Neural progenitor cell (in vitro differentiated cells): ENCODE results near the gene KNDC1. TPM values are rescaled to one million over a fixed set of nuclear protein-coding genes. Genes with fewer than 3 reads are reported as not detected.

ENCODE experiments used
- DNase-seq: peaks from one replicate; pipeline ENCODE4 v3.0.0-alpha.2; 2016; ENCODE audit warnings: low spot score
- H2AFZ ChIP-seq: fragments of 200-600 bp; sonication (generic); replicated peaks from 2 replicates; pipeline ENCODE4 v1.6.1; 2016; ENCODE audit warnings: antibody characterized with exemption
- H3F3A ChIP-seq: fragments of 200-600 bp; sonication (generic); 2 replicates; pipeline ENCODE4 v1.6.1; 2016; ENCODE audit warnings: antibody characterized with exemption, low read depth
- H3K27ac ChIP-seq: fragments of 200-600 bp; sonication (generic); 2 replicates; pipeline ENCODE4 v1.5.1; 2016; ENCODE audit warnings: mild to moderate bottlenecking
- H3K27me3 ChIP-seq: fragments of 200-600 bp; sonication (generic); 2 replicates; pipeline ENCODE4 v1.6.1; 2016; ENCODE audit warnings: mild to moderate bottlenecking, moderate library complexity
- H3K36me3 ChIP-seq: fragments of 200-600 bp; sonication (generic); 2 replicates; pipeline ENCODE4 v1.5.1; 2016
- H3K4me1 ChIP-seq: fragments of 200-600 bp; sonication (generic); 2 replicates; pipeline ENCODE4 v1.6.1; 2016; ENCODE audit warnings: mixed run types
- H3K4me2 ChIP-seq: fragments of 200-600 bp; sonication (generic); 2 replicates; pipeline ENCODE4 v1.6.1; 2016
- H3K4me3 ChIP-seq: fragments of 200-600 bp; sonication (generic); 2 replicates; pipeline ENCODE4 v1.5.1; 2016
- H3K79me2 ChIP-seq: fragments of 200-600 bp; sonication (generic); 2 replicates; pipeline ENCODE4 v1.6.1; 2016; ENCODE audit warnings: low read depth
- H3K9ac ChIP-seq: fragments of 200-600 bp; sonication (generic); 2 replicates; pipeline ENCODE4 v1.6.1; 2016
- H3K9me3 ChIP-seq: fragments of 200-600 bp; sonication (generic); 2 replicates; pipeline ENCODE4 v1.5.1; 2016; ENCODE audit warnings: low read depth
- H4K20me1 ChIP-seq: fragments of 200-600 bp; sonication (generic); 2 replicates; pipeline ENCODE4 v1.6.1; 2016; ENCODE audit warnings: low read depth
- H3K27ac Mint-ChIP-seq: 3 replicates; pipeline ENCODE4 v1.8.0; 2021; ENCODE audit warnings: mixed read lengths
- H3K27me3 Mint-ChIP-seq: 2 replicates; pipeline ENCODE4 v1.8.0; 2022; ENCODE audit warnings: low read depth, mild to moderate bottlenecking, inconsistent platforms, moderate library complexity, mixed read lengths; ENCODE audit not compliant: insufficient read depth
- H3K36me3 Mint-ChIP-seq: 3 replicates; pipeline ENCODE4 v1.8.0; 2021; ENCODE audit warnings: mixed read lengths
- H3K4me1 Mint-ChIP-seq: 3 replicates; pipeline ENCODE4 v1.8.0; 2021; ENCODE audit warnings: mixed read lengths
- H3K4me3 Mint-ChIP-seq: 3 replicates; pipeline ENCODE4 v1.8.0; 2021; ENCODE audit warnings: mild to moderate bottlenecking, moderate library complexity, mixed read lengths
- H3K9me3 Mint-ChIP-seq: 3 replicates; pipeline ENCODE4 v1.8.0; 2020; ENCODE audit warnings: mixed read lengths
- CTCF ChIP-seq: fragments of 200-600 bp; sonication (generic); IDR thresholded peaks from 2 replicates; pipeline ENCODE4 v1.5.1; 2017; ENCODE audit warnings: antibody characterized with exemption, mild to moderate bottlenecking
- EZH2 ChIP-seq: fragments of 200-600 bp; sonication (generic); IDR thresholded peaks from 2 replicates; pipeline ENCODE4 v1.6.1; 2017; ENCODE audit warnings: antibody characterized with exemption, mild to moderate bottlenecking, moderate library complexity
- EZH2phosphoT487 ChIP-seq: fragments of 200-600 bp; sonication (generic); IDR thresholded peaks from 2 replicates; pipeline ENCODE4 v1.6.1; 2017; ENCODE audit warnings: antibody characterized with exemption
- total RNA-seq: library from RNA; depleted of rRNA; stranded (reverse); fragments of >200 nt; gene quantifications from 2 replicates; pipeline ENCODE4 v1.2.3, GENCODE V29; 2015; ENCODE audit warnings: low replicate concordance

Gene KNDC1
- total RNA-seq, 1 donor from 2014 or later = 1.8 TPM

- no peak overlapping the region for H3K4me3 Mint-ChIP-seq
- peaks cover 19% of the 10 kb centered on the region for H3K4me1 Mint-ChIP-seq
- no peak overlapping the region for H3K27ac ChIP-seq
- no peaks in the 10 kb centered on the region for H3K9me3 ChIP-seq
- TF ChIP-seq EZH2phosphoT487 (no peak), CTCF (no peak), EZH2 (no peak)
- H3K79me2 ChIP-seq = no peaks in the 10 kb centered on the region
- H3F3A ChIP-seq = peaks cover 4% of the 10 kb centered on the region
- H3K36me3 Mint-ChIP-seq = no peaks in the 10 kb centered on the region
- H3K4me3 ChIP-seq = no peak overlapping the region
- no peaks in the 10 kb centered on the region for H3K27me3 ChIP-seq
- DNase-seq = no peak
- H3K27me3 Mint-ChIP-seq = peaks cover 12% of the 10 kb centered on the region
- no peak overlapping the region for H3K4me2 ChIP-seq
- peaks cover 10% of the 10 kb centered on the region for H3K4me1 ChIP-seq
- no peak overlapping the region for H3K9ac ChIP-seq
- no peaks in the 10 kb centered on the region for H3K9me3 Mint-ChIP-seq
- H2AFZ ChIP-seq = no peak overlapping the region
- H3K36me3 ChIP-seq = no peaks in the 10 kb centered on the region
- H4K20me1 ChIP-seq = no peaks in the 10 kb centered on the region
- no peak overlapping the region for H3K27ac Mint-ChIP-seq
Measured at GRCh38 chr10:133252223-133252552, 92.2 kb downstream of the KNDC1 start.

GRCh38 chr10:133253361-133253955 lies 93.4 kb downstream of the KNDC1 start:
- no peak for DNase-seq
- Mint-ChIP-seq H3K27ac (no peak overlapping the region), H3K4me3 (no peak overlapping the region), H3K36me3 (no peaks in the 10 kb centered on the region), H3K27me3 (peaks cover 12% of the 10 kb centered on the region), H3K4me1 (peaks cover 21% of the 10 kb centered on the region), H3K9me3 (no peaks in the 10 kb centered on the region)
- H3F3A ChIP-seq = peaks cover 8% of the 10 kb centered on the region
- H3K79me2 ChIP-seq = no peaks in the 10 kb centered on the region
- H4K20me1 ChIP-seq = no peaks in the 10 kb centered on the region
- H3K27ac ChIP-seq = no peak overlapping the region
- H2AFZ ChIP-seq = no peak overlapping the region
- H3K4me1 ChIP-seq = peaks cover 10% of the 10 kb centered on the region
- H3K27me3 ChIP-seq = no peaks in the 10 kb centered on the region
- no peak overlapping the region for H3K4me2 ChIP-seq
- H3K9ac ChIP-seq = no peak overlapping the region
- H3K9me3 ChIP-seq = no peaks in the 10 kb centered on the region
- H3K4me3 ChIP-seq = no peak overlapping the region
- no peak for TF ChIP-seq CTCF
- no peak for TF ChIP-seq EZH2phosphoT487
- TF ChIP-seq EZH2 = no peak
- no peaks in the 10 kb centered on the region for H3K36me3 ChIP-seq

- DNase-seq = no peak
- H3K79me2 ChIP-seq = no peaks in the 10 kb centered on the region
- no peak overlapping the region for H3K9ac ChIP-seq
- Mint-ChIP-seq H3K4me1 (peaks cover 23% of the 10 kb centered on the region), H3K36me3 (no peaks in the 10 kb centered on the region), H3K4me3 (peak overlapping the region; percentile 7), H3K9me3 (no peaks in the 10 kb centered on the region), H3K27ac (peak overlapping the region; percentile 30), H3K27me3 (peaks cover 11% of the 10 kb centered on the region)
- no peaks in the 10 kb centered on the region for H3K27me3 ChIP-seq
- no peaks in the 10 kb centered on the region for H4K20me1 ChIP-seq
- no peak for TF ChIP-seq EZH2phosphoT487
- TF ChIP-seq CTCF = no peak
- no peak for TF ChIP-seq EZH2
- no peak overlapping the region for H3K4me2 ChIP-seq
- no peak overlapping the region for H3K27ac ChIP-seq
- H3K4me3 ChIP-seq = no peak overlapping the region
- H3K36me3 ChIP-seq = no peaks in the 10 kb centered on the region
- no peaks in the 10 kb centered on the region for H3K9me3 ChIP-seq
- peaks cover 10% of the 10 kb centered on the region for H3K4me1 ChIP-seq
- H3F3A ChIP-seq = peaks cover 8% of the 10 kb centered on the region
- peak overlapping the region; percentile 37 for H2AFZ ChIP-seq
Measured at GRCh38 chr10:133254421-133255120, 94.6 kb downstream of the KNDC1 start.
